Hematopoietic multipotent progenitor cell treated with erythropoietin and hydrocortisone succinate and interleukin-3 and kit ligand, for 8 days (in vitro differentiated cells): ENCODE measurements around the gene PAM.
"Not testable (repeated sequence)": the region's sequence is repeated elsewhere in the genome, so short reads cannot be mapped to it uniquely, and the experiment has no call there.

ENCODE experiments used
- DNase-seq: peaks from one replicate; pipeline ENCODE4 v3.0.0-alpha.2; 2015

PAM gene

GRCh38 chr5:102903074-102903871, 148.2 kb downstream of the PAM start:
- DNase-seq = no peak

GRCh38 chr5:102905056-102905455, 150.0 kb downstream of the PAM start:
- DNase-seq = no peak

- not testable (repeated sequence) for DNase-seq
These were observed 152.0 kb downstream of the PAM start for GRCh38 chr5:102907099-102907498.

- no peak for DNase-seq
These were observed 155.4 kb downstream of the PAM start for GRCh38 chr5:102910240-102911226.

GRCh38 chr5:102911973-102912372, 156.9 kb downstream of the PAM start:
- DNase-seq = no peak

- DNase-seq = no peak
These were observed 161.0 kb downstream of the PAM start for GRCh38 chr5:102916109-102916508.

- no peak for DNase-seq
These were observed 164.0 kb downstream of the PAM start for GRCh38 chr5:102918986-102919610.

- no peak for DNase-seq
These were observed 165.7 kb downstream of the PAM start for GRCh38 chr5:102920762-102921161.

GRCh38 chr5:102921341-102922044, 166.4 kb downstream of the PAM start:
- no peak for DNase-seq

GRCh38 chr5:102922111-102922720, 167.1 kb downstream of the PAM start:
- DNase-seq = no peak

- DNase-seq = no peak
These were observed 167.8 kb downstream of the PAM start for GRCh38 chr5:102922799-102923477.

- DNase-seq = no peak
These were observed 169.9 kb downstream of the PAM start for GRCh38 chr5:102924963-102925362.

- no peak for DNase-seq
These were observed 171.9 kb downstream of the PAM start for GRCh38 chr5:102927007-102927406.

- no peak for DNase-seq
These were observed 175.1 kb downstream of the PAM start for GRCh38 chr5:102930244-102930643.

GRCh38 chr5:102931085-102931725, 176.1 kb downstream of the PAM start:
- DNase-seq = no peak

- DNase-seq = no peak
These were observed 177.7 kb downstream of the PAM start for GRCh38 chr5:102932781-102933180.

GRCh38 chr5:102933316-102933715, 178.2 kb downstream of the PAM start:
- DNase-seq = no peak

- DNase-seq = no peak
These were observed 178.8 kb downstream of the PAM start for GRCh38 chr5:102933721-102934459.

- DNase-seq = no peak
These were observed 182.8 kb downstream of the PAM start for GRCh38 chr5:102937894-102938293.

GRCh38 chr5:102941111-102941510, 186.0 kb downstream of the PAM start:
- DNase-seq = no peak
